Measurements from ENCODE around the gene PARD3B.

Gene PARD3B

GRCh38 chr2:204950695-204951346 lies 405.5 kb downstream of the PARD3B start:
- DNase-seq (ENCODE audit: low read depth), result no peak

DNA sequence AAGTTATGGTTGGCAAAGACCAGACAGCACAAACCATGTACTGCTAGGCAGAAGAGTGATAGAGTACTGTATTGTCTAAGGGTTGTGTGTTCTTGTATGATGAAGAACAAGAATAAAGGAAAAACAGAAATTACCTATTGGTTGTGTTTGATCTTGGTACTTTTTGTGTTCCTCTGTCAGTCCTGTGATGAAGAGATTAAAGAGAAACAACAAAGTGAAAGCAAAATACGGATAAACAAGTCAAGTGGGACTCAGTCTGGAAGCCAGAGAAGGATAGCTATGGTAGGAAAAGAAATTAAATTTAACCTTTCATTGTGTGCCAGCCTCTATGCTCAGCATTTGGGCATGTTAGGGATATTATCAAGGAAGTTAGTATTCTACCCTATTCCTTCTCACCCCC lies 413.1 kb downstream of the PARD3B start:
- no peak for DNase-seq (ENCODE audit: low read depth)

DNA sequence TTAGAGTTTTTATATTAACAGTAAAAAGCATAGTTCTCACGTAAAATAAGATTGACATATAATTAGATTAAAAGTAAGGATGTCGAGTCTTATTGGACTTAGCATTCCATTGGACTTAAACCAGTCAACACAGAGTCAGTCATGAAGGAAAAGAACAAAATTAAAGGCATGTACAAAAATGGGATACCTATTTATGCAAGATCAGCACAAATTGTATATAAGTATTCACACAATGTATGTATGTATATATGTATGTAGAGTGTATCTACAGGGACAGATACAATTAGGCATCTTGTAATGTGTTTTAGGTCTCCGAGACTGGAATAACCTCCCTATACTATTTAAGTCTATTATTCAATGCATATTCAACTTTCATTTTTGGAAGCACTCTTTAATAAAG lies 419.1 kb downstream of the PARD3B start:
- no peak for DNase-seq (ENCODE audit: low read depth)

GRCh38 chr2:204966245-204966644 lies 421.0 kb downstream of the PARD3B start:
- no peak for DNase-seq (ENCODE audit: low read depth)

DNA sequence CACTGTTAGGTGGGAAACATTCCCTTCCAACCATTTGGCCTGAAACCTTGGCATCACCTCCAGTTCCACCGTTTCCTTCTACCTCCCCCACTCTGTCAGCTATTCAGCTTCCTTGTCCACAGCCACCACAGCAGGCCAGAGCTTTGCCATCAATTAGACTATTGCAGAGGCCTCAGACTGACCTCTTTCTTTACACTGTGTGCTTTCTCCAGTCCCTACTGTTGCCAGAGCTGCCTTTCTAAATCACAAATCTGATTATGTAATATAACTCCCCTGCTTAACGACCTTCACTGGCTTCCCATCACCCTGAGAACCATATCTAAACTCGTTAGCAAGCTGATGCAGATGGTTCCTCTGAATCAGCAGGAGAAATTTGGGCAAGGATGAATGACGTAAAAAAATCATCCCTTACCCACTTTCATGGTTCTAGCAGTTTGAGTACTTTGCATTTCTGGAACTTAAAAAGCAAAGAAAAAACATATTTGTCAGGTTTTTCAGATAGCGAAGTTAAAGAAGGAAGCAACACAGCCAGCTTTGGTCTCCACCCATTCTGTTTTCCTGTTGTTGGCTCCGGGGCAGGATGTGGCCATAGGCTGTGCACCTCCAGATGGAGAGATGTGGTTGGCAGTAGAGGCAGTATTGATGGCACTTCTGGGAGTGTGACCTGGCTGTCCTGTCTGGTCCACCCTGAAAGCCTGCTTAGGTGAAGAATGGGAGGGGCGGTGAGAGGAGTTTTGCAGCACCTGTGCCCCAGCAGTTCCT lies 422.1 kb downstream of the PARD3B start:
- peak; percentile 17 for DNase-seq (ENCODE audit: low read depth)

- DNase-seq (ENCODE audit: low read depth), result no peak
Measured at GRCh38 chr2:204971206-204971907, 426.1 kb downstream of the PARD3B start.

GRCh38 chr2:204972161-204972560 lies 426.9 kb downstream of the PARD3B start:
- DNase-seq (ENCODE audit: low read depth), result no peak

GRCh38 chr2:204972606-204973336 lies 427.5 kb downstream of the PARD3B start:
- no peak for DNase-seq (ENCODE audit: low read depth)

DNA sequence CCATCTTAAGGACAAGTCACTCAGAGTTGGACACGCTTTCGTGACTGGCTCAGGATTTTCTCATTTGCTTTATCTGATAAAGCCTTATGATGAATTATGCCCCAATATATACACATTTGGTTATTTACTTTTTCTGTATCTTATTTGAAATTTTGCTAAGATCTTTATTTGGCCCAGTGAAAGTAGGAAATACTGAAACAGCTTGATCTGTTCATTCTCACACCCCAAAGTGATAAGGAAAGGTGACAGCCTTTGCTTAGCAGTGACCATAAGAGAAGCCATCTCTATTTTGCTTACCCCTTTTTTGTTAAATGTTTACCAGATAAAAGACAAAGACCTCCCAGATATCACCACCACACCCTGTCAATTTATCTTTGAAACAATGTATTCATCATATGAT lies 428.3 kb downstream of the PARD3B start:
- DNase-seq (ENCODE audit: low read depth), result no peak

DNA sequence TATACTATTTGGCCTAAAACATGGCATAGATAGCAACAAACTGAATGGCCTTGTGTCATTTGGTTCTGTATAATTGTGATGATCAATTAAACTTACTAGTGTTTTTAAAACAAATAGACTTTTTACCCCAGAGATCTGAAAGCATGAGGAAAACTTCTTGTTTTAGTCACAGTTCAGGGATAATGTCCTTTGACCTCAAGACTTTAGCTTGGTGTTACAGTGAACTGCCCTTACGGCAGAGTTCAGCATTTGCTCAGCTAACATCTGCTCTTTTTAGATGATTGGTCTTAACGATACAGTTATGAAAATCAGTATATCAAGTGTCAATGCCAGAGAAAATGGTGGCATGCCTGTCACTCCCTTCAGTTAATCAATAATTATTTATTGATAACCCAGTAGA lies 429.2 kb downstream of the PARD3B start:
- no peak for DNase-seq (ENCODE audit: low read depth)

DNA sequence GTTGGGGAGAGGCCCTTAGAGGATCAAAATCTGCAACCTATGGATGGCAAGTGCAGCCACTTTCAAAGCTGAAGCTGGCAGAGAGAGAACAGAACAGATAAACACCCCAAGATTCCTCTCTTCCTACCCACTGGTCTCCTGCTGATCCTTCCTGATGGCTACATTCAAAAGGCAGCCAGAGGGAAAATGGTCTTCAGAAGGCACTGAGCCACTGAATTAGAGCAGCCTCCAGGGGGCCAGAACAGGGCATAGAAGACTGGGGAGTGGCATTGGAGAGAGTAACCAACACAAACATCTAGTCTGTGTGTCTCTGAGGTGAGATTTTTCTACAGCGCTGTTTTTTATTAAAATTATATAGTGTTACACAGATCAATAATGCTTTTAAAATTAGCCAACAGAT lies 432.6 kb downstream of the PARD3B start:
- DNase-seq (ENCODE audit: low read depth), result no peak

- DNase-seq (ENCODE audit: low read depth), result no peak
Measured at GRCh38 chr2:204982303-204982702, 437.0 kb downstream of the PARD3B start.

DNA sequence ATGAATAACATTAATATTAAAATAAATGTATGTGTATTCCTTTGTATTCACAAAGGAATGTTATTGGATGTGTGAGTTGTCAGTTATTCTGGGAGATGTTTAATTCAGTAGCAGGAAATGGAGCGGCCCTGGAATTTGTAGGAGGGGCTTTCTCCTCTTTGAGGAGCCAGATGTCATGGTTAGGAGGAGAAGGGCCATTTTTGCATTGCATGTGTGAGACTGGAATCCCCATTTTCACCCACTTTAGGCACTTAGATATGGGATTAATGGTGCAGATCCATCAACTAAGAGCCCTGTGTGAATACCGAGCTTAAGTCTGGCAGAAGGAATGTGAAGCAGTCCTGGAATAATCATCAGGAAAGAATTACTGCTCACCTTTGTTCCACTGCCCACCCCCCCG lies 439.2 kb downstream of the PARD3B start:
- DNase-seq (ENCODE audit: low read depth), result no peak

- DNase-seq (ENCODE audit: low read depth), result no peak
Measured at GRCh38 chr2:204986641-204987040, 441.4 kb downstream of the PARD3B start.

DNA sequence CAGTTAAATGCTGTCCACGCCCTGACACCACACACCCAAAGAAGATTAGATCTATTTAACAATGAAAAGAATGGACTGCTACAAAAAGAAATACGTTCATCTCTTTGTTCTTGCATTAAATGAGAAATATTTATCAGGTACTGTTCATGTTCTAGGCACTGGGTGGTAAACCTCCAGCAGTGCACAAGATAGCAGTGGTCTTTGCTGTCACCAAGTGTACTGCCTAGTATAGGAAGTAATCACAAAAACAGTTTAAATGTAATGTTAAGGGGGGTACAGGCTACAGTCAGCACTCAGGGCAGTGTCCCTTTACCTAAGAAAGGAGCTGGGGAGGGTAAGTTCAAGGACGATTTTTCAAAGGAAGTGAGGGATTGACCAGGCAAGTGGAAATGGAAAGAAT lies 443.6 kb downstream of the PARD3B start:
- DNase-seq (ENCODE audit: low read depth), result no peak

GRCh38 chr2:204989877-204990276 lies 444.6 kb downstream of the PARD3B start:
- no peak for DNase-seq (ENCODE audit: low read depth)

DNA sequence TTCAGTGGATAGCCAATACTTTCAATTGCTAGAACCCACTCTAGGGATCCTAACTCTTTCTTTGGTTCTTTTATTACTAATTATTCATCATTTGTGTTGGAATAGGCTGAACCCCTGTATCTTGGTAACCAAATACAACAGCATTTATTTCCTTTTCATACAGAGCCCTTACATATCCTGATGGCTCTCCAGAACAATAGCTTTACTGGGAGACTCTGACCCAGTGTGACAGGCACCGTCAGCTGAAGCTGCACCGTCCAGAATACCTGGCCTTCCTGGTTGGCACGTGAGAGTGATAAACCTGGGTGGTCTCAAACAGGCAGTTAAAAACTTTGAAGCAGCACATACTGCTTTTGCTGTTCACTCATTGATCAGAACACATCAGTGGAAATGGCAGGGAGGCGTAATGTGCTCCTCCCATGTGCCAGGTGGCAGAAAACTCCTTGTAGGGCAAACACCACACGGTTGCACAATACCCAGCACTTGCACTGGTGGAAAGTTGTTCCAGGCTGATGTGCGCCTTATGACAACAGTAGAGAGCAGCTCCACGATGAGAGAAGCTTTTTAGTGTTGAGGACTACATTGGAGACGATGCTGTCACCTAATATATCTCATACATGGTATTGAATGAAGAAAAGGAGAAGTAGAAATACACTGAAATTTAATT lies 456.2 kb downstream of the PARD3B start:
- no peak for DNase-seq (ENCODE audit: low read depth)

GRCh38 chr2:205002390-205002789 lies 457.1 kb downstream of the PARD3B start:
- DNase-seq (ENCODE audit: low read depth), result no peak

DNA sequence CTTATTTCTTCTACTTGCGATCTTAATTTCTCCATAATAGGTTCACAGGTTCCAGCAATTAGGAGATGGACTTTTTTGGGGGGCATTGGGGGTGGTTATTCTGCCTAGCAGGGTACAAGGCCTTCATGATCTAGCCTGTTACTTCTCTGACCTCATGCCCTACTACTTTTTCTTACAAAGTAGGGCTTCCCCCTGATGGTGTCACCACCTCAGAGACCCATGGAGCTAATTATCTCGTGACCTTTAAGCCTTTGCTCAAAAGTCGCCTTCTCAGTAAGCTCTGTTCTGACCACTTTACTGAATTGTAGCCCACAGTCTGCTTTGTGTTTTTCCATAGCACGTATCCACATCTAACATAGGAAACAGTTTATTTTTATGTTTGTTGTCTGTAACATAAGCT lies 458.0 kb downstream of the PARD3B start:
- no peak for DNase-seq (ENCODE audit: low read depth)

DNA sequence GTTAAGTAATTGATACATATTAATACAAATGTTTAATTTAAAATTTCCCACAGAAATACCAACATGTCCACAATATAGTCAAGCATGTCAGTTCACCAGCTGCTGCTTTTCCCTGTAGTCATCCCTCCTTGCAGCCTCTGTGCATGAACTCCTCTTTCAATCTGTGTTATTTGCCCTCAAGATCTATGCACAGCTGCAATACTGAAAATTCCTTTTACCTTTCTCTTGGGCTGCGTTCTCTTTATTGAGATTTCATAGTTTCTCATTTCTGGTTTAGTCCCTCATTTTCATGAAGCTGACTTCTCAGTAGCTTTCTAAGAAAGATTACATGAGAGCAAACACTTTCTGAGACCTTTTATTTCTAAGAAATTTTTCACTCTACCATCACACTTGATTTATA lies 464.9 kb downstream of the PARD3B start:
- DNase-seq (ENCODE audit: low read depth), result no peak

DNA sequence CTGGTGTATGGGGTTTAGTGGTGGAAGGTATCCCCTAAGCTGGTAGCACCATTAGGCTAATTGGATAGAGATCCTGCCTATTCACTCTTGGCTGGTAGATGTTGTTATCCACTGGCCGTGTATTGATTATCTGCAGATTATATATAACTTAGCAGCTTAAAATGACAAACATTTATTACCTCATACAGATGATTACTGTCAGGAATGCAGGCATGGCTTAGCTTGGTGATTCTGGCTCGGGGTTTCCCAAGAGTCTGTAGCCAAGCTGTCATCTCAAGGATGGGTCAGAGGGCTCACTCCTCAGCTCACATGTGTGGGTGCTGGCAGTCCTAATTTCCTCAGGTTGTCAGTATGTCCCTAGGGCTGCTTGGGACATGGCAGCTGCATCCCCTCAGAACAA lies 465.8 kb downstream of the PARD3B start:
- no peak for DNase-seq (ENCODE audit: low read depth)

GRCh38 chr2:205012961-205013360 lies 467.7 kb downstream of the PARD3B start:
- DNase-seq (ENCODE audit: low read depth), result no peak

Data from stimulated activated CD8-positive, alpha-beta memory T cell treated with anti-CD3 and anti-CD28 coated beads, Interleukin-12 subunit alpha, Interleukin-12 subunit beta, amount 100 ng/mL, for 1 hour (primary cell).